ENCODE results near the gene KL. TPM values are rescaled to one million over a fixed set of nuclear protein-coding genes. Genes with fewer than 3 reads are reported as not detected.

KL gene
- total RNA-seq, 2 donors from 2014 or later: 0.52 to 1.3 TPM

GRCh38 chr13:32969516-32969941 lies 46.7 kb upstream of the KL start:
- Histone ChIP-seq H3K9me3 (no peaks in the 10 kb centered on the region), H3K36me3 (replicated peaks in 1 of 2; ENCODE audit: insufficient read depth in 1 of 2, low read depth in 2 of 2) (no peaks in the 10 kb centered on the region), H3K4me1 (no peaks in the 10 kb centered on the region), H3K4me3 (no peak overlapping the region), H3K27me3 (no peaks in the 10 kb centered on the region), H3K27ac (no peak overlapping the region)
- WGBS, 2 donors: 70 to 82% methylated on average over 7 of the region's 7 CpGs
- TF ChIP-seq CTCF (IDR thresholded peaks at IDR 0.05) (no peak), POLR2A (IDR thresholded peaks at IDR 0.05) (no peak)
- ATAC-seq (no peak), DNase-seq (no peak)
- intact Hi-C loops (cut with DNase I): no loop called here

GRCh38 chr13:32976056-32976805 lies 40.0 kb upstream of the KL start:
- no peak overlapping the region for H3K4me3 ChIP-seq
- H3K9me3 ChIP-seq: no peaks in the 10 kb centered on the region
- no peaks in the 10 kb centered on the region for H3K36me3 ChIP-seq (replicated peaks in 1 of 2; ENCODE audit: insufficient read depth in 1 of 2, low read depth in 2 of 2)
- H3K4me1 ChIP-seq: no peaks in the 10 kb centered on the region
- H3K27ac ChIP-seq: no peak overlapping the region
- 80 to 81% methylated on average over 7 of the region's 7 CpGs for WGBS, 2 donors
- H3K27me3 ChIP-seq: no peaks in the 10 kb centered on the region
- TF ChIP-seq CTCF (IDR thresholded peaks at IDR 0.05) (no peak), POLR2A (IDR thresholded peaks at IDR 0.05) (no peak)
- ATAC-seq (no peak), DNase-seq (no peak)
- intact Hi-C loops (cut with DNase I): no loop called here

- Histone ChIP-seq H3K4me3 (no peak overlapping the region), H3K9me3 (no peaks in the 10 kb centered on the region), H3K36me3 (replicated peaks in 1 of 2; ENCODE audit: insufficient read depth in 1 of 2, low read depth in 2 of 2) (no peaks in the 10 kb centered on the region), H3K27me3 (no peaks in the 10 kb centered on the region), H3K27ac (no peak overlapping the region), H3K4me1 (no peaks in the 10 kb centered on the region)
- ATAC-seq (no peak), DNase-seq (no peak)
- WGBS, 2 donors: 85 to 93% methylated on average over 2 of the region's 2 CpGs
- intact Hi-C loops (cut with DNase I): no loop called here
- TF ChIP-seq POLR2A (IDR thresholded peaks at IDR 0.05): no peak
- TF ChIP-seq CTCF (IDR thresholded peaks at IDR 0.05): no peak
Observed at GRCh38 chr13:32976912-32977311, 39.3 kb upstream of the KL start.

GRCh38 chr13:32977321-32977720 lies 38.9 kb upstream of the KL start:
- no peak overlapping the region for H3K27ac ChIP-seq
- H3K4me1 ChIP-seq: no peaks in the 10 kb centered on the region
- TF ChIP-seq CTCF (IDR thresholded peaks at IDR 0.05): no peak
- 65 to 84% methylated on average over 7 of the region's 7 CpGs for WGBS, 2 donors
- no peaks in the 10 kb centered on the region for H3K9me3 ChIP-seq
- H3K36me3 ChIP-seq (replicated peaks in 1 of 2; ENCODE audit: insufficient read depth in 1 of 2, low read depth in 2 of 2): no peaks in the 10 kb centered on the region
- H3K27me3 ChIP-seq: no peaks in the 10 kb centered on the region
- H3K4me3 ChIP-seq: no peak overlapping the region
- ATAC-seq (no peak), DNase-seq (no peak)
- intact Hi-C loops (cut with DNase I): no loop called here

GRCh38 chr13:32978278-32978677 lies 37.9 kb upstream of the KL start:
- Histone ChIP-seq H3K4me1 (no peaks in the 10 kb centered on the region), H3K36me3 (replicated peaks in 1 of 2; ENCODE audit: insufficient read depth in 1 of 2, low read depth in 2 of 2) (no peaks in the 10 kb centered on the region), H3K4me3 (no peak overlapping the region), H3K9me3 (no peaks in the 10 kb centered on the region), H3K27ac (no peak overlapping the region), H3K27me3 (no peaks in the 10 kb centered on the region)
- intact Hi-C loops (cut with DNase I): no loop called here
- DNase-seq: no peak
- TF ChIP-seq CTCF (IDR thresholded peaks at IDR 0.05): no peak
- TF ChIP-seq POLR2A (IDR thresholded peaks at IDR 0.05): no peak
- 62 to 68% methylated on average over 4 of the region's 4 CpGs for WGBS, 2 donors
- ATAC-seq: no peak
